Smooth muscle cell (in vitro differentiated cells): Measurements from ENCODE around the gene NPW. TPM values are rescaled to one million over a fixed set of nuclear protein-coding genes. Genes with fewer than 3 reads are reported as not detected.

Source experiments
- DNase-seq: peaks from one replicate; lab custom pipeline; 2025; ENCODE audit not compliant: unreplicated experiment; lab: John Stamatoyannopoulos, UW
- H2AFZ ChIP-seq: fragments of 200-600 bp; sonication (generic); 2 replicates; pipeline ENCODE4 v1.6.0; 2016; ENCODE audit warnings: antibody characterized with exemption, low read depth, mild to moderate bottlenecking
- H3F3A ChIP-seq: fragments of 200-600 bp; sonication (generic); 2 replicates; pipeline ENCODE4 v1.6.0; 2017; ENCODE audit warnings: antibody characterized with exemption, low read depth
- H3K27ac ChIP-seq: fragments of 200-600 bp; sonication (generic); 2 replicates; pipeline ENCODE4 v1.5.1; 2016; ENCODE audit warnings: low read depth, mild to moderate bottlenecking
- H3K27me3 ChIP-seq: fragments of 200-600 bp; sonication (generic); 2 replicates; pipeline ENCODE4 v1.6.1; 2016; ENCODE audit warnings: low read depth, mild to moderate bottlenecking
- H3K36me3 ChIP-seq: fragments of 200-600 bp; sonication (generic); 2 replicates; pipeline ENCODE4 v1.5.1; 2016; ENCODE audit warnings: low read depth
- H3K4me1 ChIP-seq: fragments of 200-600 bp; sonication (generic); 2 replicates; pipeline ENCODE4 v1.5.1; 2016; ENCODE audit warnings: low read depth
- H3K4me2 ChIP-seq: fragments of 200-600 bp; sonication (generic); 2 replicates; pipeline ENCODE4 v1.6.0; 2016; ENCODE audit warnings: mild to moderate bottlenecking
- H3K4me3 ChIP-seq: fragments of 200-600 bp; sonication (generic); 2 replicates; pipeline ENCODE4 v1.5.1; 2016; ENCODE audit warnings: mild to moderate bottlenecking
- H3K79me2 ChIP-seq: fragments of 200-600 bp; sonication (generic); 2 replicates; pipeline ENCODE4 v1.6.0; 2016; ENCODE audit warnings: low read depth, mild to moderate bottlenecking
- H3K9ac ChIP-seq: fragments of 200-600 bp; sonication (generic); 2 replicates; pipeline ENCODE4 v1.6.0; 2016; ENCODE audit warnings: low read depth
- H3K9me3 ChIP-seq: fragments of 200-600 bp; sonication (generic); replicated peaks from 2 replicates; pipeline ENCODE4 v1.5.1; 2016; ENCODE audit warnings: low read depth
- H4K20me1 ChIP-seq: fragments of 200-600 bp; sonication (generic); 2 replicates; pipeline ENCODE4 v1.6.0; 2016; ENCODE audit warnings: low read depth
- WGBS: methylation state at CpG from one replicate; pipeline ENCODE4 v1.1.7; 2016; ENCODE audit warnings: low lambda C conversion rate; 5-methylcytosine and 5-hydroxymethylcytosine counted together
- polyA plus RNA-seq: library from polyadenylated mRNA; unstranded; fragments of >200 nt; fragmentation: Nextera tagmentation; extraction: Ambion mirVana; gene quantifications from 2 replicates; pipeline ENCODE4 v1.2.1, GENCODE V29; 2016
- total RNA-seq: library from RNA; depleted of rRNA; stranded (reverse); fragments of >200 nt; gene quantifications from 2 replicates; pipeline ENCODE4 v1.2.3, GENCODE V29; 2014
- TF ChIP-seq, protein P1 (sequence below): fragments of 200-600 bp; sonication (generic); IDR thresholded peaks from 2 replicates; pipeline ENCODE4 v1.5.1; 2017; ENCODE audit warnings: borderline replicate concordance, mild to moderate bottlenecking, antibody characterized with exemption; ENCODE audit not compliant: insufficient read depth, poor library complexity, severe bottlenecking

NPW gene
- total and polyA plus RNA-seq, 2 experiments from 2014 or later: 13.1 to 185 TPM

DNA sequence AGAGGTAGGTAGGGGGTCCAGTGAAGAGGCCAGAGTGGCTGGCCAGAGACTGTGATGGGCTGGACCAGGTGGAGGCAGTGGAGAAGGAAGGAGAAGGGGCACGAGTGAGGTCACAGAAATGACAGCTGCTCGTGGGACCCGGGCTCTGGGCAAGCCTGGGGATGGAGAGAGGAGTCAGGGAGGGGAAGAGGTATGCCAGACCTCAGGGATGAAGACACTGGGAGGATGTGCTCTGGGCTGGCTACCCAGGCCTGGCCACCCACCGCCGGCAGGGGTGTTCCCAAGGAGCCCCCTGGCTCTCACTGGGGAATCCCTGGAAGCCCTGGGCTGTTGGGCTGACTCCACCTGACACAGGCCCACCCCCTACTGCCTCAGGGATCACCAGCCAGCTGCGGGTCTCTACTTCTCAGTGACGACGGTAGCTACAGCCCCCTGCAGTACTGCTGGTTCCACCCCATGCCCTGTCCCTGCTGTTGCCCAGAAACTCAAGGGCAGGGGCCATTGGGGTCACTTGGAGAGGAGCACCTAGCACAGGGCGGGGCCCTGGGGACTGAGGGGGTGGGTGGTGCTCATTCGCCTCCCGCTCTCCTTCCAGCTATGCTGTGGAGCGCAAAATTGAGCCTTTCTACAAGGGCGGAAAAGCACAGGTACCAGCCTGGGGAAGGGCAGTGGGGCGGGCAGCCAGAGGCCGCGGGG, 46.0 kb upstream of the NPW start:
- Histone ChIP-seq H3K9me3 (no peaks in the 10 kb centered on the region), H3K36me3 (no peaks in the 10 kb centered on the region), H3K27me3 (peaks cover 11% of the 10 kb centered on the region), H3F3A (no peaks in the 10 kb centered on the region), H3K4me3 (no peak overlapping the region), H3K4me2 (peak overlapping the region; percentile 85), H3K79me2 (peaks cover 18% of the 10 kb centered on the region), H3K9ac (no peak overlapping the region), H4K20me1 (no peaks in the 10 kb centered on the region), H3K27ac (no peak overlapping the region), H2AFZ (no peak overlapping the region), H3K4me1 (peaks cover 5% of the 10 kb centered on the region)
- DNase-seq: no peak
- WGBS: 98% methylated on average over 16 of the region's 16 CpGs
- TF ChIP-seq, protein P1, sequence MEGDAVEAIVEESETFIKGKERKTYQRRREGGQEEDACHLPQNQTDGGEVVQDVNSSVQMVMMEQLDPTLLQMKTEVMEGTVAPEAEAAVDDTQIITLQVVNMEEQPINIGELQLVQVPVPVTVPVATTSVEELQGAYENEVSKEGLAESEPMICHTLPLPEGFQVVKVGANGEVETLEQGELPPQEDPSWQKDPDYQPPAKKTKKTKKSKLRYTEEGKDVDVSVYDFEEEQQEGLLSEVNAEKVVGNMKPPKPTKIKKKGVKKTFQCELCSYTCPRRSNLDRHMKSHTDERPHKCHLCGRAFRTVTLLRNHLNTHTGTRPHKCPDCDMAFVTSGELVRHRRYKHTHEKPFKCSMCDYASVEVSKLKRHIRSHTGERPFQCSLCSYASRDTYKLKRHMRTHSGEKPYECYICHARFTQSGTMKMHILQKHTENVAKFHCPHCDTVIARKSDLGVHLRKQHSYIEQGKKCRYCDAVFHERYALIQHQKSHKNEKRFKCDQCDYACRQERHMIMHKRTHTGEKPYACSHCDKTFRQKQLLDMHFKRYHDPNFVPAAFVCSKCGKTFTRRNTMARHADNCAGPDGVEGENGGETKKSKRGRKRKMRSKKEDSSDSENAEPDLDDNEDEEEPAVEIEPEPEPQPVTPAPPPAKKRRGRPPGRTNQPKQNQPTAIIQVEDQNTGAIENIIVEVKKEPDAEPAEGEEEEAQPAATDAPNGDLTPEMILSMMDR: no peak

DNA sequence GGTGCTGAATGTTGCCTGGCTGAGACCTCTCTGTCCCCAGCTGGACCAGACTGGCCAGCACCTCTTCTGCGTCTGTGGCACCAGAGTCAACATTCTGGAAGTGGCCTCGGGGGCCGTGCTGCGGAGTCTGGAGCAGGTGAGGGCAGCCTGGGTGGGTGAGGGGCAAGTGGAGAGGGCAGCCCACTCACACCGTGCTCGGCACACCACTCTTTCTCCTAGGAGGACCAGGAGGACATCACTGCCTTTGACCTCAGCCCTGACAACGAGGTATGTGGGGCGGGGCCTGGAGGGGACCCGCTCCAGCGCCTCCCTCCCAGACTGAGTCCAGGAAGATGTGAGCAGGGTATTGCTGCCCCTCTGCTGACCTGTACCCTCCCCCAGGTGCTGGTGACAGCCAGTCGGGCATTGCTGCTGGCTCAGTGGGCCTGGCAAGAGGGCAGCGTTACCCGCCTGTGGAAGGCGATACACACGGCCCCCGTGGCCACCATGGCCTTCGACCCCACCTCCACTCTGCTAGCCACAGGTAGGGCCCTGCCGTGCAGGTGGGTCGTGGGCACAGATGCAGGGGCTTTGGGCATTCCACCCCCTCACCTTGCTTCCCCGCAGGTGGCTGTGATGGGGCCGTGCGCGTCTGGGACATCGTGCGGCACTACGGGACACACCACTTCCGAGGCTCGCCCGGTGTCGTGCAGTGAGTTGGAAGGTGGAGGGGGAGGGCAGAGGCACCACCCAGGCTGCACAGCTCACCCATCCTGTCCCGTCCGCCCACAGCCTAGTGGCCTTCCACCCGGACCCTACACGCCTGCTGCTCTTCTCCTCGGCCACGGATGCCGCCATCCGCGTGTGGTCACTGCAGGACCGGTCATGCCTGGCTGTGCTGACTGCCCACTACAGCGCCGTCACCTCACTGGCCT, 45.2 kb upstream of the NPW start:
- no peaks in the 10 kb centered on the region for H3K9me3 ChIP-seq
- H3K9ac ChIP-seq: no peak overlapping the region
- H3F3A ChIP-seq: no peaks in the 10 kb centered on the region
- TF ChIP-seq, protein P1: no peak
- peaks cover 18% of the 10 kb centered on the region for H3K79me2 ChIP-seq
- no peaks in the 10 kb centered on the region for H4K20me1 ChIP-seq
- no peak overlapping the region for H3K4me3 ChIP-seq
- H3K36me3 ChIP-seq: no peaks in the 10 kb centered on the region
- WGBS: 97% methylated on average over 42 of the region's 42 CpGs
- no peak overlapping the region for H3K27ac ChIP-seq
- H3K27me3 ChIP-seq: peaks cover 19% of the 10 kb centered on the region
- DNase-seq: no peak
- no peak overlapping the region for H3K4me2 ChIP-seq
- peaks cover 12% of the 10 kb centered on the region for H3K4me1 ChIP-seq
- no peak overlapping the region for H2AFZ ChIP-seq

DNA sequence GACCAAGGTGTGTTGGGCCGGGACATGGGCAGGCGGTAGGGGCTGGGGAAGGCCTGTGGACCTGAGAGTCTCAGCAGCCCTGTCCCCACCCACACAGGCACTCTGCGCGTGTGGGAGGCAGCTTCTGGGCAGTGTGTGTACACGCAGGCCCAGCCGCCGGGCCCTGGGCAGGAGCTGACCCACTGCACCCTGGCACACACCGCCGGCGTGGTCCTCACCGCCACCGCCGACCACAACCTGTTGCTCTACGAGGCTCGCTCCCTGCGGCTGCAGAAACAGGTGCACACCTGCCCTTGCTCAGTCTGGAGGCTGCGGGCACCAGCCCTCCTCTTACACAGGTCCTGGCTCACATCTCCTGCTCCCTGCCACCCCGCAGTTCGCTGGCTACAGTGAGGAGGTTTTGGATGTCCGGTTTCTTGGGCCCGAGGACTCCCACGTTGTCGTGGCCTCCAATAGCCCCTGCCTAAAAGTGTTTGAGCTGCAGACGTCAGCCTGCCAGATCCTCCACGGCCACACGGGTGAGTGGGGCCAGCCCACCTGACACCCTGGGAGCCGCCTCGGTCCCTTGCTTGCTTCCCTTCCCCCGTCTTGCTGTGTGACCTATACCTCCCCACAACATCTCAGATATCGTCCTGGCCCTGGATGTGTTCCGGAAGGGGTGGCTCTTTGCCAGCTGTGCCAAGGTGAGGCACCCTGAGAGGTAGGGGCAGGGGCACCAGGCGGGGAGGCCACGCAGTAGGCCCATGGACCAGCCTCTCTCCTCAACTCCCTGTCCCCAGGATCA, 44.0 kb upstream of the NPW start:
- H3K27me3 ChIP-seq: peaks cover 31% of the 10 kb centered on the region
- H3K9me3 ChIP-seq: no peaks in the 10 kb centered on the region
- H3K36me3 ChIP-seq: no peaks in the 10 kb centered on the region
- H4K20me1 ChIP-seq: no peaks in the 10 kb centered on the region
- DNase-seq: no peak
- H3K4me3 ChIP-seq: no peak overlapping the region
- no peaks in the 10 kb centered on the region for H3F3A ChIP-seq
- no peak overlapping the region for H2AFZ ChIP-seq
- TF ChIP-seq, protein P1: no peak
- H3K79me2 ChIP-seq: peaks cover 18% of the 10 kb centered on the region
- no peak overlapping the region for H3K9ac ChIP-seq
- H3K4me1 ChIP-seq: peaks cover 24% of the 10 kb centered on the region
- no peak overlapping the region for H3K27ac ChIP-seq
- 97% methylated on average over 33 of the region's 33 CpGs for WGBS
- H3K4me2 ChIP-seq: no peak overlapping the region
